ENCODE data around the gene SEMA6A.

Gene SEMA6A

GRCh38 chr5:116574367-116575325 is at the start of gene SEMA6A:
TSS of gene SEMA6A (minus strand) at chr5:116574823. CDS start at chr5:116504944, 69,879 bp downstream.
- DNase-seq (ENCODE audit: low read depth in 2 of 2): peak; percentile 52 to 64

GRCh38 chr5:116622375-116623050 is 47.9 kb upstream of the SEMA6A start:
- no peak for DNase-seq (ENCODE audit: low read depth in 2 of 2)

- no peak for DNase-seq (ENCODE audit: low read depth in 2 of 2)
These were observed 47.0 kb upstream of the SEMA6A start for GRCh38 chr5:116621599-116621998.

GRCh38 chr5:116616876-116617275 is 42.3 kb upstream of the SEMA6A start:
- no peak for DNase-seq (ENCODE audit: low read depth in 2 of 2)

GRCh38 chr5:116614603-116614920 is 39.9 kb upstream of the SEMA6A start:
- no peak for DNase-seq (ENCODE audit: low read depth in 2 of 2)

- DNase-seq (ENCODE audit: low read depth in 2 of 2): no peak
These were observed 38.8 kb upstream of the SEMA6A start for GRCh38 chr5:116613445-116613844.

GRCh38 chr5:116612431-116612830 is 37.8 kb upstream of the SEMA6A start:
- DNase-seq (ENCODE audit: low read depth in 2 of 2): no peak

- no peak for DNase-seq (ENCODE audit: low read depth in 2 of 2)
These were observed 30.9 kb upstream of the SEMA6A start for GRCh38 chr5:116605310-116606070.

DNA sequence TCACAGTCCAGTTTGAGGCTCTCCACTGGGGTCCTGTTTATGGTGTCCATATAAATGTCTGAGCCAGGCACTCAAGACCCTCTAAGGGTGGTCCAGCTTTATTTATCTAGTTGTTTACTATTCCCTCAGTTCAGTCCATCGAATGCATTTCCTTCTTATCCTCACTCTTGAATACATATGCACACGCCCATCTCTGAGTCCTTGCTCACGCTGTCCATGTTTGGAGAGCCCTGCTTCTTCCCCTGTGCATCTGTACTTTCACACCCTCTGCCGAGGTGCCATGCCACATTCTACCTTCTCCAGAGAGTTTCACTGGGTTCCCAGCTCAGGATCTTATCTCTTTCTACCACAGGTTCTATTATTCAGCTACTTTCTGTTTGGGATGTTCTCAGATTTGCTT is 30.2 kb upstream of the SEMA6A start:
- DNase-seq (ENCODE audit: low read depth in 2 of 2): no peak

GRCh38 chr5:116600876-116601275 is 26.3 kb upstream of the SEMA6A start:
- no peak for DNase-seq (ENCODE audit: low read depth in 2 of 2)

GRCh38 chr5:116598911-116599310 is 24.3 kb upstream of the SEMA6A start:
- no peak for DNase-seq (ENCODE audit: low read depth in 2 of 2)

- no peak for DNase-seq (ENCODE audit: low read depth in 2 of 2)
These were observed 20.9 kb upstream of the SEMA6A start for GRCh38 chr5:116595498-116595897.

GRCh38 chr5:116593340-116593739 is 18.7 kb upstream of the SEMA6A start:
- no peak for DNase-seq (ENCODE audit: low read depth in 2 of 2)

- DNase-seq (ENCODE audit: low read depth in 2 of 2): no peak
These were observed 10.6 kb upstream of the SEMA6A start for GRCh38 chr5:116585227-116585626.

DNA sequence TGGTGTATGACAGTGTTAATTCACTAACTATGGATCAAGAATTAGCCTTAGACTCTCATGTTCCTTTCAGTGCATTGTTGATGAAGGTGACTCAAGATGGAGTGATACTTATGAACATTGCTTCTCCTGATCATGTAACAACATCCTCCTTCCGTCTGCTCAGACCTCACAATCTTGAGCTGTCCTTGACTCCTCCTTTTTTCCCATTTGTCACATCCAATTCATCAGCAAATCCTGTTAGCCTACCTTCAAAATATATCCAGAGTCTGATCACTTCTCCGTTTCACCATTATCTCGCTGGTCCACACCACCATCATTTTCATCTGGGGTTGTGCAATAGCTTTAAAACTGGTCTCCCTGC is 9.2 kb upstream of the SEMA6A start:
- DNase-seq (ENCODE audit: low read depth in 2 of 2): no peak

- no peak for DNase-seq (ENCODE audit: low read depth in 2 of 2)
These were observed 8.7 kb upstream of the SEMA6A start for GRCh38 chr5:116583085-116583861.

GRCh38 chr5:116581910-116582309 is 7.3 kb upstream of the SEMA6A start:
- no peak for DNase-seq (ENCODE audit: low read depth in 2 of 2)

- DNase-seq (ENCODE audit: low read depth in 2 of 2): no peak
These were observed 4.5 kb upstream of the SEMA6A start for GRCh38 chr5:116579144-116579543.

DNA sequence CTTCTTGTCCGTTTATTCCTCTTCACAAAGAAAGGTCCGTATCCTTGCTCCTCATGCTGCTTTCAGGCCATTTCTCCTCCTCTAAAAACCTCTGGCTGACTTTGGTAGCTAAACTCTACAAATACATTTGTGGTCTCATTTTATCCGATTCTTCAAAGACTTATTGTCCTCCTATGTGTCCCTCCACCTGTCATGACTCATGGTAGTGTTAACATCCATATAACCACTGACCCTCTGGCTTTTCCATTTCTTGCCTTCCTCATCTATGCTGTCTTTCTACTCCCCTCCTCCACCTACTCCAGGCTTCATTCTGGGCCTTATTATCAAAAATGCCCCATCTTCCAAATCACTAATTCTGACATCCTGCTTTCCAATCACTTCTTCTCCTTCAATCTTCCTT is 4.1 kb upstream of the SEMA6A start:
- DNase-seq (ENCODE audit: low read depth in 2 of 2): no peak

DNA sequence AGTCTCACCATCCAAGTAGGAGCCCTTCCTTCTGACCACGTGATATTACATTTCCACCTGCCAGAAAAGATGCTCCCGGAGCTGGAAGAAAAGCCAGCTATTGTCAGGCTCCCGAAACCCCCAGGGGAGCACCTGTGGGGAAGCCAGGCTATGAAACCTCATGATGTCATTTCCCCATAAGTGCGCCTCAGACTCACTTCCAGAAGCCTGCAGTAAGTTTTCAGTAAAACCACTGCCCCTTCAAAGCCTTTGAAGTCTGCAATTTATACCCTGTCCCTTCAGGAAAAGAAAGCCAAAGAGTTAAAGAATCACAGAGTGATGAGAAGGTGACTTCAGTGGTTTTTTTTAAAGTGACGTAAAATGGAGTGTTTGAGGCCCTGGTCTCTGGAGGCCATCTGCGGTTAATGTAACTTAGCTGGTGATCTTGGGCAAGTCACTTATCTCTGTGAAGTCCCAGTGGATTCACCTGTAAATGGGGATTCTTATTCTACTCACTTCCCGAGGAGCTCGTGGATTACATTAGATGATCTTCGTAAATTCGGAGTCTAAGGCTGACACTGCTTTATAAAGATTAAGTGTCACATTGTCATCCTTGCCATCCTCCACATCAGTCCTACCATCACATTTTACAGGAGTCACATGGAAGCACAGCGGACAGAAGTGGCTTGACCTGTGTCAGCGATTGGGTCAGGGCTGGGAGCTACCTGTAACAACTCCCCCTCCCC is 2.6 kb upstream of the SEMA6A start:
- no peak for DNase-seq (ENCODE audit: low read depth in 2 of 2)

Measured in stimulated activated CD8-positive, alpha-beta memory T cell treated with anti-CD3 and anti-CD28 coated beads, Interleukin-15, amount 100 ng/mL, for 48 hours (primary cell).